ENCODE data around the gene ABCA8.

DNA sequence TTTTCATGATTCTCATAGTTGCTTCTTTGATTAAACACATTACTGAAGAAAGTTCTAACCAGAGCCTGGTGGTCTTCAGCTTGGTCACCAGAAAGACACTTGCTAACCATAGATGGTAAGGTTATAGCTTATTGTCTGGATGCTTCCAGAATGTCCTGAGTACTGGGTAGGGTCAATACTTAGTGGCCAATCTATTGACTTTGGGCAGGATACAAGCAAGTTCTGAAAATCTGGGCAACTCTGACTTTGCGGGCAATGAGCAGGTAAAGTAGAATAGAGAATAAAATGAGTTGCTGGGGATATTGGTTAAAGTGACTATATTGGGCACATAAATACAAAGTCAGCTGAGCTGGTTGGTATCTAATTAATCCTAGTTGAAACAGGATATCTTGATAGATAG is 63.0 kb downstream of the ABCA8 start:
- TF ChIP-seq, protein P1, sequence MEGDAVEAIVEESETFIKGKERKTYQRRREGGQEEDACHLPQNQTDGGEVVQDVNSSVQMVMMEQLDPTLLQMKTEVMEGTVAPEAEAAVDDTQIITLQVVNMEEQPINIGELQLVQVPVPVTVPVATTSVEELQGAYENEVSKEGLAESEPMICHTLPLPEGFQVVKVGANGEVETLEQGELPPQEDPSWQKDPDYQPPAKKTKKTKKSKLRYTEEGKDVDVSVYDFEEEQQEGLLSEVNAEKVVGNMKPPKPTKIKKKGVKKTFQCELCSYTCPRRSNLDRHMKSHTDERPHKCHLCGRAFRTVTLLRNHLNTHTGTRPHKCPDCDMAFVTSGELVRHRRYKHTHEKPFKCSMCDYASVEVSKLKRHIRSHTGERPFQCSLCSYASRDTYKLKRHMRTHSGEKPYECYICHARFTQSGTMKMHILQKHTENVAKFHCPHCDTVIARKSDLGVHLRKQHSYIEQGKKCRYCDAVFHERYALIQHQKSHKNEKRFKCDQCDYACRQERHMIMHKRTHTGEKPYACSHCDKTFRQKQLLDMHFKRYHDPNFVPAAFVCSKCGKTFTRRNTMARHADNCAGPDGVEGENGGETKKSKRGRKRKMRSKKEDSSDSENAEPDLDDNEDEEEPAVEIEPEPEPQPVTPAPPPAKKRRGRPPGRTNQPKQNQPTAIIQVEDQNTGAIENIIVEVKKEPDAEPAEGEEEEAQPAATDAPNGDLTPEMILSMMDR (IDR thresholded peaks at IDR 0.05) = no peak
- TF ChIP-seq POLR2AphosphoS5 (IDR thresholded peaks at IDR 0.05) = no peak
- no peak for TF ChIP-seq EP300 (IDR thresholded peaks at IDR 0.05)
